ENCODE measurements around the gene MLYCD. TPM values are rescaled to one million over a fixed set of nuclear protein-coding genes. Genes with fewer than 3 reads are reported as not detected.

MLYCD gene
- total RNA-seq, 4 donors from 2014 or later: 10.8 to 20.2 (median 13.7) TPM

- DNase-seq: no peak
- H3K9me3 ChIP-seq: no peaks in the 10 kb centered on the region
- peaks cover 0 to 7% (median 0%) of the 10 kb centered on the region in 4 donors for H3K4me1 ChIP-seq
- in situ Hi-C loops (cut with MboI; ENCODE audit: low pct_ligation_motif_present in 1 of 4, low pct_unique_long_range_greater_than_20kb in 1 of 4, low sequenced_read_pairs in 3 of 4): no loop called here
- no peak for TF ChIP-seq EP300 (IDR thresholded peaks at IDR 0.05; ENCODE audit: low read depth)
- H3K27ac ChIP-seq: no peak overlapping the region
- H3K27me3 ChIP-seq: no peaks in the 10 kb centered on the region
- 53 to 56% methylated on average over 5 to 11 of the region's 11 CpGs for WGBS, 2 donors (ENCODE audit: low coverage in 1 of 2)
- no peaks in the 10 kb centered on the region for H3K36me3 ChIP-seq
- intact Hi-C loops (cut with DNase I; ENCODE audit: low total_unique reads): no loop called here
- no peak overlapping the region for H3K4me3 ChIP-seq
These were observed 44.0 kb downstream of the MLYCD start for GRCh38 chr16:83942815-83943515.

DNA sequence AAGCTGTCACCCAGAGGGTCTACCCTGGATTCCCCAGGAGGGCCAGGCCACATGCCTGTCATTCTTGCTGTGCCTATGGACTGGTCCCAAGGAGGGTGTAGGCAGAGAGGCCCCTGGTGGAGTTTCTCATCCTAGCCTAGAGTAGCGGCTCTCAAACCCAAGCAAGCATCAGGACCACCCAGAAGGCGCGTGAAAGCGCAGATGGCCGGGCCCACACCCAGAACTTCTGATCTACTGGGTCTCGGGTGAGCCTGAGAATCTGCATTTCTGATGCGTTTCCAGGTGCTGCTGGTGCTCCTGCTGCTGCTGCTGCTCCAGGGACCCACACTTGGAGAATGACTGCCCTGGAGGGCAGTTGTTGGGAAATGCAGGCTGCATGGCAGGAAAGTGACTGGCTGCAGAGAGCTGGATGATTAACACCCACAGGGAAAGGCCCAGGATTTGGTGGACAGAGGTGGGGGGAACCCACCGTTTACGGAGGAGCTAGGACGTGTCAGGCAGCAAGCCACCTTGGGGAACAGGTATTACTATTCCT, 44.7 kb downstream of the MLYCD start:
- Histone ChIP-seq H3K9me3 (no peaks in the 10 kb centered on the region), H3K4me1 (peaks cover 0 to 7% (median 0%) of the 10 kb centered on the region in 4 donors), H3K4me3 (no peak overlapping the region), H3K36me3 (no peaks in the 10 kb centered on the region), H3K27me3 (no peaks in the 10 kb centered on the region), H3K27ac (no peak overlapping the region)
- no peak for DNase-seq
- in situ Hi-C loops (cut with MboI; ENCODE audit: low pct_ligation_motif_present in 1 of 4, low pct_unique_long_range_greater_than_20kb in 1 of 4, low sequenced_read_pairs in 3 of 4): no loop called here
- no peak for TF ChIP-seq POLR2A (IDR thresholded peaks at IDR 0.05)
- TF ChIP-seq EP300 (IDR thresholded peaks at IDR 0.05; ENCODE audit: low read depth): no peak
- no peak for TF ChIP-seq POLR2AphosphoS5 (IDR thresholded peaks at IDR 0.05)
- TF ChIP-seq, protein P1, sequence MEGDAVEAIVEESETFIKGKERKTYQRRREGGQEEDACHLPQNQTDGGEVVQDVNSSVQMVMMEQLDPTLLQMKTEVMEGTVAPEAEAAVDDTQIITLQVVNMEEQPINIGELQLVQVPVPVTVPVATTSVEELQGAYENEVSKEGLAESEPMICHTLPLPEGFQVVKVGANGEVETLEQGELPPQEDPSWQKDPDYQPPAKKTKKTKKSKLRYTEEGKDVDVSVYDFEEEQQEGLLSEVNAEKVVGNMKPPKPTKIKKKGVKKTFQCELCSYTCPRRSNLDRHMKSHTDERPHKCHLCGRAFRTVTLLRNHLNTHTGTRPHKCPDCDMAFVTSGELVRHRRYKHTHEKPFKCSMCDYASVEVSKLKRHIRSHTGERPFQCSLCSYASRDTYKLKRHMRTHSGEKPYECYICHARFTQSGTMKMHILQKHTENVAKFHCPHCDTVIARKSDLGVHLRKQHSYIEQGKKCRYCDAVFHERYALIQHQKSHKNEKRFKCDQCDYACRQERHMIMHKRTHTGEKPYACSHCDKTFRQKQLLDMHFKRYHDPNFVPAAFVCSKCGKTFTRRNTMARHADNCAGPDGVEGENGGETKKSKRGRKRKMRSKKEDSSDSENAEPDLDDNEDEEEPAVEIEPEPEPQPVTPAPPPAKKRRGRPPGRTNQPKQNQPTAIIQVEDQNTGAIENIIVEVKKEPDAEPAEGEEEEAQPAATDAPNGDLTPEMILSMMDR (IDR thresholded peaks at IDR 0.05): no peak
- WGBS, 2 donors (ENCODE audit: low coverage in 1 of 2): 80 to 84% methylated on average over 3 to 10 of the region's 10 CpGs
- intact Hi-C loops (cut with DNase I; ENCODE audit: low total_unique reads): no loop called here

DNA sequence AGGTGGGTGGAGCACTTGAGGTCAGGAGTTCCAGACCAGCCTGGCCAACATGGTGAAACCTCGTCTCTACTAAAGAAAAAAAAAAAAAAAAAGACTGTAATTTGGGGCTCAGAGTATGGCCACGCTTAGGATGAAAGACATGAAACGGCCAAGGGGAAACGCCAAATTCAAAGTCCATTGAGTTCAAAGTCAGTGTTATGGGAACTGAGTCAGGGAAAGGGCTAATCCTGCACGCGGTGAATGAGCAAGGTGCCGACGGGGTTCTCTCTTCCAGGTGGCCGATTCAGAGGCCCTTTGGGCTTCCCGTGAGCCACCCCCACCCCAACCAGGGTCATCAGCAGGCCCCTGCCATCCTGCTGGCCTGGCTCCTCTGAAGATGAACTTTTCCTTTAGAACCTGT, 46.7 kb downstream of the MLYCD start:
- in situ Hi-C loops (cut with MboI; ENCODE audit: low pct_ligation_motif_present in 1 of 4, low pct_unique_long_range_greater_than_20kb in 1 of 4, low sequenced_read_pairs in 3 of 4) (no loop called here), intact Hi-C loops (cut with DNase I; ENCODE audit: low total_unique reads) (no loop called here)
- H3K4me1 ChIP-seq: peaks cover 0 to 7% (median 0%) of the 10 kb centered on the region in 4 donors
- TF ChIP-seq POLR2AphosphoS5 (IDR thresholded peaks at IDR 0.05) (no peak), POLR2A (IDR thresholded peaks at IDR 0.05) (no peak), EP300 (IDR thresholded peaks at IDR 0.05; ENCODE audit: low read depth) (no peak)
- TF ChIP-seq, protein P1 (IDR thresholded peaks at IDR 0.05): no peak
- H3K4me3 ChIP-seq: no peak overlapping the region
- 70% methylated on average over 8 to 10 of the region's 10 CpGs for WGBS, 2 donors (ENCODE audit: low coverage in 1 of 2)
- no peak for DNase-seq
- no peaks in the 10 kb centered on the region for H3K9me3 ChIP-seq
- H3K27me3 ChIP-seq: no peaks in the 10 kb centered on the region
- no peak overlapping the region for H3K27ac ChIP-seq
- no peaks in the 10 kb centered on the region for H3K36me3 ChIP-seq

DNA sequence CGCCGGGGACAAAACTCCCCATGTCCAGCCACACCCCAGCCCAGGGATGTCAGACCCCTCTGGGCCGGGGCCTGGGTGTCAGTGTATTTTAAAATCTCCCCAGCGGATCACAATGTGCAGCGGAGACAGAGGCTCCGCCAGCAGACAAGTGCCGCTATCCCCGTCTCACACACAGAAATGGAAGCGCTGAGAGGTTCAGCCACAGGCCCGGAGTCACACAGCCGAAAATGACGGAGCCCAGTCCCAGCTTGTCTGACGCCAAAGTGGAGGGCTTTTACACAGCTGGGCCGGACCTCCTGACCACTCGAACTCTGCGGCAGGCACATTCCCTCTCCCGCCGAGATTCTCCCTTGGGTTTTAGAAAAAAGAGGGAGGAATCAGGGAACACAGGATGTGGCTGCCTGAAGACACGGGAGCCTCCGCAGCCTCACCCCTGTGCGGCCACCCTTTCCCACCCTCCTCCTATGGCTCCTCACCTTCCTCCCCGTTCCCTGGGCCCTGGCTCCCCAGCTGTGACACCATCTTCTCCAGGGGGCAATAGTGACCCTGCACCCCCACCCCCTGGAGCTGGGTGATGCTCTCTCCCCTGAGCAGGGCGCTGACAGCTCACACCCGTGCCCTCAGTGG, 47.4 kb downstream of the MLYCD start:
- H3K27ac ChIP-seq: no peak overlapping the region
- no peaks in the 10 kb centered on the region for H3K9me3 ChIP-seq
- WGBS, 2 donors (ENCODE audit: low coverage in 1 of 2): 89 to 100% methylated on average over 1 to 24 of the region's 24 CpGs
- intact Hi-C loops (cut with DNase I; ENCODE audit: low total_unique reads) (no loop called here), in situ Hi-C loops (cut with MboI; ENCODE audit: low pct_ligation_motif_present in 1 of 4, low pct_unique_long_range_greater_than_20kb in 1 of 4, low sequenced_read_pairs in 3 of 4) (no loop called here)
- DNase-seq: no peak
- TF ChIP-seq POLR2A (IDR thresholded peaks at IDR 0.05) (no peak), POLR2AphosphoS5 (IDR thresholded peaks at IDR 0.05) (no peak), EP300 (IDR thresholded peaks at IDR 0.05; ENCODE audit: low read depth) (no peak)
- TF ChIP-seq, protein P1 (IDR thresholded peaks at IDR 0.05): no peak
- no peak overlapping the region for H3K4me3 ChIP-seq
- H3K4me1 ChIP-seq: peaks cover 0 to 7% (median 0%) of the 10 kb centered on the region in 4 donors
- H3K27me3 ChIP-seq: no peaks in the 10 kb centered on the region
- H3K36me3 ChIP-seq: no peaks in the 10 kb centered on the region
